Osteocyte (in vitro differentiated cells): Measurements from ENCODE around the gene GAR1. TPM values are rescaled to one million over a fixed set of nuclear protein-coding genes. Genes with fewer than 3 reads are reported as not detected.

ENCODE experiments used
- DNase-seq: peaks from one replicate; pipeline ENCODE4 v3.0.0; 2021; ENCODE audit warnings: mixed read lengths; ENCODE audit not compliant: unreplicated experiment; ENCODE audit errors: extremely low spot score
- H3K27ac Mint-ChIP-seq: one replicate; pipeline ENCODE4 v1.8.0; 2021; ENCODE audit warnings: mild to moderate bottlenecking, mixed read lengths; ENCODE audit not compliant: unreplicated experiment
- H3K27me3 Mint-ChIP-seq: one replicate; pipeline ENCODE4 v1.8.0; 2021; ENCODE audit warnings: mixed read lengths; ENCODE audit not compliant: unreplicated experiment
- H3K36me3 Mint-ChIP-seq: one replicate; pipeline ENCODE4 v1.8.0; 2021; ENCODE audit warnings: mixed read lengths; ENCODE audit not compliant: unreplicated experiment
- H3K4me1 Mint-ChIP-seq: one replicate; pipeline ENCODE4 v1.8.0; 2021; ENCODE audit warnings: mixed read lengths; ENCODE audit not compliant: unreplicated experiment
- H3K4me3 Mint-ChIP-seq: one replicate; pipeline ENCODE4 v1.8.0; 2021; ENCODE audit warnings: mild to moderate bottlenecking, moderate library complexity, mixed read lengths; ENCODE audit not compliant: unreplicated experiment
- H3K9me3 Mint-ChIP-seq: one replicate; pipeline ENCODE4 v1.8.0; 2021; ENCODE audit warnings: mixed read lengths; ENCODE audit not compliant: unreplicated experiment
- total RNA-seq: library from RNA; stranded (reverse); gene quantifications from 2 replicates; pipeline ENCODE4 v1.2.1, GENCODE V29; 2021
- TF ChIP-seq, protein P1 (sequence below): fragments of 200-600 bp; sonication (generic); IDR thresholded peaks from 2 replicates; pipeline ENCODE4 v1.5.0; 2021; ENCODE audit warnings: antibody characterized with exemption, mild to moderate bottlenecking, moderate library complexity

The GAR1 gene
- total RNA-seq, 1 donor from 2014 or later: 16.8 TPM

DNA sequence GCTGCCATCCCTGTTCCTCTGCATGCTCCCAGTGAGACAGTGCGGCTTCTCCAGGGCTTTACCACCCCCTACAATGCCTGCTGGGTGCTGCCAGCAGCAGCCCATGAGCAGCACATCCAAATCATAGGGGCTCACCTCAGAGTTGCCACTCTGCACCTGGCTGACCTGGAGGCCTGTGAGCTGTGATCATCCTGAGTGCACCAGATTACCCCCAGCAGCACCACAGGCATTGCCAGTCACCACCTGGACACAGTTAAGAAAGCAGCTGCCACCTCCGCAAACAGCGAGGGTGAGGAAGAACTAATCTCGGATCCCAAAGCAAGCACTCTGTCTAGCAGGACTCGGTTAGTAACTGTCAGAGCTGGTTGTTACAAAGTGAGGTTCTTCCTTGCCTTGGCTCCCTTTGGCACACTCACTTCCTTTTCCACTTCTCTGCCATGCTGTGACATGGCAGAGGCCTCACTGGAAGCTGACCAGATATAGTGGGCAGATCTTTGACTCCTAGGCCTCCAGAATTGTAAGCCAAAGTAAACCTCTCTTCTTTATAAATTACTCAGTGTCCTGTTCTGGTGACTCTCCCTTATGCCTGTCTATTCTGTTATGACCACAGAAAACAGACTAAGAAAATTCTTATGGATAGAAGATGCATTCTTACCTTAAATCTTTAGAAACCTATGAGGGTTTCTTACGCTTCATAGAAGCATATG is 57.5 kb downstream of the GAR1 start:
- TF ChIP-seq, protein P1, sequence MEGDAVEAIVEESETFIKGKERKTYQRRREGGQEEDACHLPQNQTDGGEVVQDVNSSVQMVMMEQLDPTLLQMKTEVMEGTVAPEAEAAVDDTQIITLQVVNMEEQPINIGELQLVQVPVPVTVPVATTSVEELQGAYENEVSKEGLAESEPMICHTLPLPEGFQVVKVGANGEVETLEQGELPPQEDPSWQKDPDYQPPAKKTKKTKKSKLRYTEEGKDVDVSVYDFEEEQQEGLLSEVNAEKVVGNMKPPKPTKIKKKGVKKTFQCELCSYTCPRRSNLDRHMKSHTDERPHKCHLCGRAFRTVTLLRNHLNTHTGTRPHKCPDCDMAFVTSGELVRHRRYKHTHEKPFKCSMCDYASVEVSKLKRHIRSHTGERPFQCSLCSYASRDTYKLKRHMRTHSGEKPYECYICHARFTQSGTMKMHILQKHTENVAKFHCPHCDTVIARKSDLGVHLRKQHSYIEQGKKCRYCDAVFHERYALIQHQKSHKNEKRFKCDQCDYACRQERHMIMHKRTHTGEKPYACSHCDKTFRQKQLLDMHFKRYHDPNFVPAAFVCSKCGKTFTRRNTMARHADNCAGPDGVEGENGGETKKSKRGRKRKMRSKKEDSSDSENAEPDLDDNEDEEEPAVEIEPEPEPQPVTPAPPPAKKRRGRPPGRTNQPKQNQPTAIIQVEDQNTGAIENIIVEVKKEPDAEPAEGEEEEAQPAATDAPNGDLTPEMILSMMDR: no peak
- no peak for DNase-seq
- Mint-ChIP-seq H3K27me3 (peaks cover 4% of the 10 kb centered on the region), H3K27ac (no peak overlapping the region), H3K9me3 (no peaks in the 10 kb centered on the region), H3K4me1 (no peaks in the 10 kb centered on the region), H3K36me3 (no peaks in the 10 kb centered on the region), H3K4me3 (no peak overlapping the region)

DNA sequence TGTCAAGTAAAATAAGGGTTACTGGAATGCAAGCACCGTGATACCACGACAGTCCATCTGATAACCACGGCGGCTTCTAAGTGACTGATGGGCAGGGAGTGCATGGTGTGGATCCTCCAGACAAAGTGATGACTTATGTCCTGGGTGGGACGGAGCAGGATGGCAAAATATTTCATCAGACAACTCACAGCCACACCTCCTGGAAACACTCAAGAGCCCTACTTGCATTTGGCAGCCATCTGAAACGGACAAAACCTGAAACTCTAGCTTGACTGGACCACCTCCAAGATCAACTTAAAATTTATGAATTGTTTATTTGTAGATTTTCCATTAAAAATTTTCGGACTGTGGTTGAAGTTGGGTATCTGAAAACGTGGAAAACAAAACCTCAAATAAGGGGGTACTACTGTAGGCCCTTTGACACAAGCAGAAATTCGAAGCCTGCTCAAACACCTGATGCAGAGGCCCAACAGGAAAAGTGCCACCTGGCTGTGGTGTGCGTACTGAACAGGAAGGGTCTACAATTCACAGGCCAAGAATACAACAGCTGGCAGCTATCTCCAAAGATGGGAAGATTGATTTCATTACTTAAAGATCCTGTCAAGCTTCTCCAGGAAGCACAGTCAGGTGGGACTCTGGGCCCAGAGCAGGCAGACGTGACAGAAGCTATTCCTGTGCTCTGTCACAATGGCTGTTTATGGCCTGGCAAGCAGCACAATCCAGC is 58.4 kb downstream of the GAR1 start:
- Mint-ChIP-seq H3K4me3 (no peak overlapping the region), H3K4me1 (no peaks in the 10 kb centered on the region), H3K27ac (no peak overlapping the region), H3K27me3 (peaks cover 4% of the 10 kb centered on the region), H3K9me3 (no peaks in the 10 kb centered on the region), H3K36me3 (no peaks in the 10 kb centered on the region)
- DNase-seq: no peak
- TF ChIP-seq, protein P1: no peak

Other genes starting within 250 kb of the GAR1 start
- gene CASP6, start 112.3 kb upstream of the GAR1 start, total RNA-seq: 19.8 and 23.3 TPM in 2 replicates
- gene PLA2G12A, start 85.7 kb upstream of the GAR1 start, total RNA-seq: 38.6 and 43.8 TPM in 2 replicates
- not detected in 2 replicates for gene CFI, start 13.8 kb upstream of the GAR1 start, total RNA-seq
- gene RRH, start 12.2 kb downstream of the GAR1 start, total RNA-seq: 0.24 TPM in 1 of 2 replicates, not detected in the other
- 0.08 and 0.13 TPM in 2 replicates for gene LRIT3, start 32.3 kb downstream of the GAR1 start, total RNA-seq
- not detected in 2 replicates for gene EGF, start 97.1 kb downstream of the GAR1 start, total RNA-seq